Uterus (tissue), 2 donors: ENCODE results near the gene PANK4.

Experiments used
- POLR2A ChIP-seq, 2 donors: fragments of 450-650 bp; IDR thresholded peaks; one replicate each; pipeline ENCODE4 v1.6.1; 2016; ENCODE audit warnings: antibody characterized with exemption in 2 of 2, mild to moderate bottlenecking in 1 of 2, moderate library complexity in 1 of 2
- TF ChIP-seq, protein P1 (sequence below), 4 experiments: fragments of 200-600 bp in 2 of 4; fragments of 450-650 bp in 2 of 4; sonication (generic) in 2 of 4; IDR thresholded peaks; one replicate each; pipeline ENCODE4 v1.5.1; 2016 to 2019; ENCODE audit warnings: antibody characterized with exemption in 4 of 4, mild to moderate bottlenecking in 2 of 4, moderate library complexity in 1 of 4

- TF ChIP-seq POLR2A (IDR thresholded peaks at IDR 0.05), result no peak
- TF ChIP-seq, protein P1, sequence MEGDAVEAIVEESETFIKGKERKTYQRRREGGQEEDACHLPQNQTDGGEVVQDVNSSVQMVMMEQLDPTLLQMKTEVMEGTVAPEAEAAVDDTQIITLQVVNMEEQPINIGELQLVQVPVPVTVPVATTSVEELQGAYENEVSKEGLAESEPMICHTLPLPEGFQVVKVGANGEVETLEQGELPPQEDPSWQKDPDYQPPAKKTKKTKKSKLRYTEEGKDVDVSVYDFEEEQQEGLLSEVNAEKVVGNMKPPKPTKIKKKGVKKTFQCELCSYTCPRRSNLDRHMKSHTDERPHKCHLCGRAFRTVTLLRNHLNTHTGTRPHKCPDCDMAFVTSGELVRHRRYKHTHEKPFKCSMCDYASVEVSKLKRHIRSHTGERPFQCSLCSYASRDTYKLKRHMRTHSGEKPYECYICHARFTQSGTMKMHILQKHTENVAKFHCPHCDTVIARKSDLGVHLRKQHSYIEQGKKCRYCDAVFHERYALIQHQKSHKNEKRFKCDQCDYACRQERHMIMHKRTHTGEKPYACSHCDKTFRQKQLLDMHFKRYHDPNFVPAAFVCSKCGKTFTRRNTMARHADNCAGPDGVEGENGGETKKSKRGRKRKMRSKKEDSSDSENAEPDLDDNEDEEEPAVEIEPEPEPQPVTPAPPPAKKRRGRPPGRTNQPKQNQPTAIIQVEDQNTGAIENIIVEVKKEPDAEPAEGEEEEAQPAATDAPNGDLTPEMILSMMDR (IDR thresholded peaks at IDR 0.05), result no peak
These were observed 2.8 kb upstream of the PANK4 start for GRCh38 chr1:2528966-2529783.
